GM21825 (cell line): Measurements from ENCODE around the gene KCNAB1.

Source experiments
- ATAC-seq: cut with Tn5 transposase; IDR thresholded peaks from one replicate; pipeline ENCODE4 v1.9.1; 2021; ENCODE audit warnings: mild to moderate bottlenecking, moderate library complexity; ENCODE audit not compliant: unreplicated experiment

KCNAB1 gene

GRCh38 chr3:156479604-156480003 lies 359.2 kb downstream of the KCNAB1 start:
- no peak for ATAC-seq

- ATAC-seq = no peak
Measured at GRCh38 chr3:156480949-156481348, 360.6 kb downstream of the KCNAB1 start.

GRCh38 chr3:156483002-156483401 lies 362.6 kb downstream of the KCNAB1 start:
- ATAC-seq = peak; percentile 7

- ATAC-seq = peak; percentile 84
Measured at GRCh38 chr3:156483426-156483825, 363.0 kb downstream of the KCNAB1 start.

GRCh38 chr3:156483961-156484787 lies 363.8 kb downstream of the KCNAB1 start:
- ATAC-seq = peak; percentile 86

GRCh38 chr3:156488767-156489166 lies 368.4 kb downstream of the KCNAB1 start:
- no peak for ATAC-seq

- peak; percentile 33 for ATAC-seq
Measured at GRCh38 chr3:156489462-156489911, 369.1 kb downstream of the KCNAB1 start.

- no peak for ATAC-seq
Measured at GRCh38 chr3:156491192-156491591, 370.8 kb downstream of the KCNAB1 start.

GRCh38 chr3:156492801-156493261 lies 372.5 kb downstream of the KCNAB1 start:
- no peak for ATAC-seq

- no peak for ATAC-seq
Measured at GRCh38 chr3:156493887-156494286, 373.5 kb downstream of the KCNAB1 start.

GRCh38 chr3:156495816-156496215 lies 375.4 kb downstream of the KCNAB1 start:
- ATAC-seq = no peak

GRCh38 chr3:156497326-156497725 lies 376.9 kb downstream of the KCNAB1 start:
- no peak for ATAC-seq

- ATAC-seq = no peak
Measured at GRCh38 chr3:156498307-156498706, 377.9 kb downstream of the KCNAB1 start.

GRCh38 chr3:156507285-156507684 lies 386.9 kb downstream of the KCNAB1 start:
- ATAC-seq = no peak

GRCh38 chr3:156509189-156510174 lies 389.1 kb downstream of the KCNAB1 start:
- peak; percentile 56 for ATAC-seq

- ATAC-seq = no peak
Measured at GRCh38 chr3:156511987-156512677, 391.8 kb downstream of the KCNAB1 start.

- ATAC-seq = no peak
Measured at GRCh38 chr3:156513619-156514018, 393.2 kb downstream of the KCNAB1 start.

GRCh38 chr3:156516284-156516683 lies 395.9 kb downstream of the KCNAB1 start:
- ATAC-seq = no peak

- ATAC-seq = no peak
Measured at GRCh38 chr3:156516961-156517360, 396.6 kb downstream of the KCNAB1 start.

- ATAC-seq = no peak
Measured at GRCh38 chr3:156518726-156519125, 398.3 kb downstream of the KCNAB1 start.

GRCh38 chr3:156519758-156520162 lies 399.4 kb downstream of the KCNAB1 start:
- peak; percentile 84 for ATAC-seq
